ENCODE measurements around the gene USP10.

- TF ChIP-seq, protein P1, sequence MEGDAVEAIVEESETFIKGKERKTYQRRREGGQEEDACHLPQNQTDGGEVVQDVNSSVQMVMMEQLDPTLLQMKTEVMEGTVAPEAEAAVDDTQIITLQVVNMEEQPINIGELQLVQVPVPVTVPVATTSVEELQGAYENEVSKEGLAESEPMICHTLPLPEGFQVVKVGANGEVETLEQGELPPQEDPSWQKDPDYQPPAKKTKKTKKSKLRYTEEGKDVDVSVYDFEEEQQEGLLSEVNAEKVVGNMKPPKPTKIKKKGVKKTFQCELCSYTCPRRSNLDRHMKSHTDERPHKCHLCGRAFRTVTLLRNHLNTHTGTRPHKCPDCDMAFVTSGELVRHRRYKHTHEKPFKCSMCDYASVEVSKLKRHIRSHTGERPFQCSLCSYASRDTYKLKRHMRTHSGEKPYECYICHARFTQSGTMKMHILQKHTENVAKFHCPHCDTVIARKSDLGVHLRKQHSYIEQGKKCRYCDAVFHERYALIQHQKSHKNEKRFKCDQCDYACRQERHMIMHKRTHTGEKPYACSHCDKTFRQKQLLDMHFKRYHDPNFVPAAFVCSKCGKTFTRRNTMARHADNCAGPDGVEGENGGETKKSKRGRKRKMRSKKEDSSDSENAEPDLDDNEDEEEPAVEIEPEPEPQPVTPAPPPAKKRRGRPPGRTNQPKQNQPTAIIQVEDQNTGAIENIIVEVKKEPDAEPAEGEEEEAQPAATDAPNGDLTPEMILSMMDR (IDR thresholded peaks at IDR 0.05) = no peak
- TF ChIP-seq POLR2A (IDR thresholded peaks at IDR 0.05) (no peak), POLR2AphosphoS5 (IDR thresholded peaks at IDR 0.05) (no peak), EP300 (IDR thresholded peaks at IDR 0.05) (no peak)
Observed at GRCh38 chr16:84794626-84795025, 94.8 kb downstream of the USP10 start.
